CD14-positive monocyte (primary cell): Measurements from ENCODE around the gene TRPC4AP. TPM values are rescaled to one million over a fixed set of nuclear protein-coding genes. Genes with fewer than 3 reads are reported as not detected.
A peak's percentile ranks its signal among the peaks of the same experiment; 100 is the strongest.

Experiments
- DNase-seq, 3 donors: peaks; one replicate each; pipeline ENCODE4 v3.0.0-alpha.2; 2011 to 2022
- H2AFZ ChIP-seq: 2 replicates; pipeline ENCODE4 v1.6.0; 2012; ENCODE audit warnings: mild to moderate bottlenecking, low read depth, low read length, inconsistent platforms; ENCODE audit not compliant: insufficient read depth, poor library complexity, severe bottlenecking
- H3K27ac ChIP-seq, 2 donors: 1 replicate in 1 of 2; 2 replicates in 1 of 2; pipeline ENCODE4 v1.5.1; 2012 to 2013; ENCODE audit warnings: low read length in 2 of 2, control low read depth in 1 of 2, inconsistent platforms in 1 of 2, low read depth in 1 of 2, mild to moderate bottlenecking in 1 of 2
- H3K27me3 ChIP-seq, 2 donors: one replicate each; pipeline versions ENCODE4 v1.6.0 to v1.6.1; 2011 to 2013; ENCODE audit warnings: low read length in 2 of 2; ENCODE audit not compliant: control insufficient read depth in 2 of 2, insufficient read depth in 2 of 2
- H3K36me3 ChIP-seq, 2 donors: replicated peaks in 1 of 2; 1 replicate in 1 of 2; 2 replicates in 1 of 2; pipeline versions ENCODE4 v1.5.1 to v1.6.1; 2012 to 2013; ENCODE audit warnings: low read length in 2 of 2, control low read depth in 1 of 2, inconsistent platforms in 1 of 2, mild to moderate bottlenecking in 1 of 2; ENCODE audit not compliant: insufficient read depth in 2 of 2, control insufficient read depth in 1 of 2
- H3K4me1 ChIP-seq, 2 donors: 1 replicate in 1 of 2; 2 replicates in 1 of 2; pipeline versions ENCODE4 v1.5.1 to v1.6.1; 2012 to 2013; ENCODE audit warnings: low read length in 2 of 2, control low read depth in 1 of 2, inconsistent platforms in 1 of 2, mild to moderate bottlenecking in 1 of 2, moderate library complexity in 1 of 2; ENCODE audit not compliant: insufficient read depth in 2 of 2, control insufficient read depth in 1 of 2
- H3K4me2 ChIP-seq: replicated peaks from 2 replicates; pipeline ENCODE3; 2012; ENCODE audit warnings: low read length, moderate library complexity, mild to moderate bottlenecking; ENCODE audit not compliant: poor library complexity, severe bottlenecking; ENCODE audit errors: extremely low read depth
- H3K4me3 ChIP-seq, 3 experiments: fragments of 200-600 bp in 1 of 3; sonication (generic) in 1 of 3; replicated peaks in 1 of 3; 1 replicate in 2 of 3; 2 replicates in 1 of 3; pipeline ENCODE4 v1.5.1; 2011 to 2013; ENCODE audit warnings: low read length in 3 of 3, mild to moderate bottlenecking in 3 of 3, control low read depth in 2 of 3, low read depth in 2 of 3, inconsistent platforms in 1 of 3, moderate library complexity in 1 of 3
- H3K79me2 ChIP-seq: 2 replicates; pipeline ENCODE4 v1.6.0; 2012; ENCODE audit warnings: mild to moderate bottlenecking, control low read depth, inconsistent platforms, low read length, moderate library complexity; ENCODE audit not compliant: insufficient read depth
- H3K9ac ChIP-seq: 2 replicates; pipeline ENCODE4 v1.6.0; 2017; ENCODE audit warnings: low read length, mild to moderate bottlenecking; ENCODE audit not compliant: insufficient read depth, poor library complexity, severe bottlenecking
- H3K9me3 ChIP-seq, 2 donors: replicated peaks in 1 of 2; 1 replicate in 1 of 2; 2 replicates in 1 of 2; pipeline versions ENCODE4 v1.5.1 to v1.6.1; 2012 to 2013; ENCODE audit warnings: low read length in 2 of 2, control low read depth in 1 of 2; ENCODE audit not compliant: control insufficient read depth in 1 of 2, insufficient read depth in 1 of 2
- H4K20me1 ChIP-seq: 2 replicates; pipeline ENCODE4 v1.6.0; 2012; ENCODE audit warnings: mild to moderate bottlenecking, low read length, control low read depth, moderate library complexity; ENCODE audit not compliant: insufficient read depth
- H3K27ac Mint-ChIP-seq, 7 donors: one replicate each; pipeline ENCODE4 v1.8.0; 2020; ENCODE audit warnings: mild to moderate bottlenecking in 7 of 7, mixed read lengths in 7 of 7, moderate library complexity in 6 of 7, inconsistent platforms in 2 of 7
- H3K27me3 Mint-ChIP-seq, 3 donors: one replicate each; pipeline ENCODE4 v1.8.0; 2021 to 2022; ENCODE audit warnings: low read depth in 3 of 3, mild to moderate bottlenecking in 3 of 3, mixed read lengths in 3 of 3, moderate library complexity in 3 of 3, inconsistent platforms in 1 of 3
- H3K36me3 Mint-ChIP-seq, 2 donors: one replicate each; pipeline ENCODE4 v1.8.0; 2020; ENCODE audit warnings: mixed read lengths in 2 of 2, inconsistent platforms in 1 of 2, mild to moderate bottlenecking in 1 of 2
- H3K4me1 Mint-ChIP-seq: one replicate; pipeline ENCODE4 v1.8.0; 2020; ENCODE audit warnings: mild to moderate bottlenecking, mixed read lengths
- H3K4me3 Mint-ChIP-seq, 2 donors: one replicate each; pipeline ENCODE4 v1.8.0; 2020; ENCODE audit warnings: mild to moderate bottlenecking in 2 of 2, mixed read lengths in 2 of 2, moderate library complexity in 1 of 2
- H3K9me3 Mint-ChIP-seq, 7 donors: one replicate each; pipeline ENCODE4 v1.8.0; 2020 to 2022; ENCODE audit warnings: mixed read lengths in 7 of 7, mild to moderate bottlenecking in 6 of 7, moderate library complexity in 6 of 7, inconsistent platforms in 2 of 7
- CTCF ChIP-seq: fragments of 200-600 bp; IDR thresholded peaks from one replicate; pipeline ENCODE4 v1.8.0; 2022; ENCODE audit warnings: antibody characterized with exemption, mild to moderate bottlenecking
- WGBS: methylation state at CpG from one replicate; pipeline ENCODE4 v1.1.5; 2013; ENCODE audit warnings: missing lambda C conversion rate; ENCODE audit not compliant: insufficient coverage; 5-methylcytosine and 5-hydroxymethylcytosine counted together
- intact Hi-C, 2 donors: fragments of 100-400 bp; cut with micrococcal nuclease; formaldehyde crosslinking; loops; one replicate each; pipeline versions ENCODE4 v1.15.0 to v1.15.1; 2023
- polyA plus RNA-seq, 3 donors: library from polyadenylated mRNA; depleted of rRNA in 1 of 3; unstranded in 2 of 3; stranded (reverse) in 1 of 3; fragments of 300-500 nt in 2 of 3; fragments of >200 nt in 1 of 3; fragmentation: Illumina TruSeq in 2 of 3; gene quantifications; 1 replicate in 2 of 3; 2 replicates in 1 of 3; pipeline ENCODE4 v1.2.3, GENCODE V29; 2012 to 2021

The TRPC4AP gene
- polyA plus RNA-seq, 3 donors: 80.8 to 98.4 (median 88.6) TPM

- peak overlapping the region in 4 of 7 donors; percentile 13 to 69 (median 45) for H3K27ac Mint-ChIP-seq
- intact Hi-C loops: no loop called here
- no peak overlapping the region for H3K4me3 Mint-ChIP-seq
- Histone ChIP-seq H3K9ac (no peak overlapping the region), H3K4me3 (no peak overlapping the region), H2AFZ (no peak overlapping the region), H3K27ac (no peak overlapping the region), H3K79me2 (no peaks in the 10 kb centered on the region), H3K36me3 (peaks cover 91 to 100% of the 10 kb centered on the region in 2 donors), H3K27me3 (no peaks in the 10 kb centered on the region), H4K20me1 (peaks cover 46% of the 10 kb centered on the region), H3K4me1 (no peaks in the 10 kb centered on the region), H3K4me2 (no peak overlapping the region), H3K9me3 (no peaks in the 10 kb centered on the region)
- 96% methylated on average over 4 of the region's 13 CpGs for WGBS
- H3K36me3 Mint-ChIP-seq: peaks cover 89 to 100% of the 10 kb centered on the region in 2 donors
- H3K27me3 Mint-ChIP-seq: no peaks in the 10 kb centered on the region
- H3K4me1 Mint-ChIP-seq: peaks cover 5% of the 10 kb centered on the region
- no peak for DNase-seq
- no peak for TF ChIP-seq CTCF
- no peaks in the 10 kb centered on the region for H3K9me3 Mint-ChIP-seq
These were observed 78.9 kb downstream of the TRPC4AP start for GRCh38 chr20:35013421-35014411.

GRCh38 chr20:35012227-35013069, 80.2 kb downstream of the TRPC4AP start:
- no peak for TF ChIP-seq CTCF
- no peaks in the 10 kb centered on the region for H3K9me3 ChIP-seq
- Mint-ChIP-seq H3K36me3 (peaks cover 93 to 100% of the 10 kb centered on the region in 2 donors), H3K4me3 (no peak overlapping the region), H3K9me3 (no peaks in the 10 kb centered on the region), H3K27ac (peak overlapping the region in 1 of 7 donors; percentile 13), H3K4me1 (peaks cover 5% of the 10 kb centered on the region), H3K27me3 (no peaks in the 10 kb centered on the region)
- no peaks in the 10 kb centered on the region for H3K79me2 ChIP-seq
- H3K4me2 ChIP-seq: no peak overlapping the region
- H4K20me1 ChIP-seq: peaks cover 43% of the 10 kb centered on the region
- no peak overlapping the region for H3K9ac ChIP-seq
- H3K27me3 ChIP-seq: no peaks in the 10 kb centered on the region
- peak overlapping the region in 1 of 2 donors; percentile 50 for H3K27ac ChIP-seq
- no peak overlapping the region for H2AFZ ChIP-seq
- no peaks in the 10 kb centered on the region for H3K4me1 ChIP-seq
- peaks cover 94 to 100% of the 10 kb centered on the region in 2 donors for H3K36me3 ChIP-seq
- DNase-seq: no peak
- 75% methylated on average over 9 of the region's 13 CpGs for WGBS
- intact Hi-C loops: no loop called here
- H3K4me3 ChIP-seq: no peak overlapping the region
